ENCODE results near the gene KNDC1.

Gene KNDC1

GRCh38 chr10:133245439-133246235 lies 85.6 kb downstream of the KNDC1 start:
- no peak for DNase-seq

DNA sequence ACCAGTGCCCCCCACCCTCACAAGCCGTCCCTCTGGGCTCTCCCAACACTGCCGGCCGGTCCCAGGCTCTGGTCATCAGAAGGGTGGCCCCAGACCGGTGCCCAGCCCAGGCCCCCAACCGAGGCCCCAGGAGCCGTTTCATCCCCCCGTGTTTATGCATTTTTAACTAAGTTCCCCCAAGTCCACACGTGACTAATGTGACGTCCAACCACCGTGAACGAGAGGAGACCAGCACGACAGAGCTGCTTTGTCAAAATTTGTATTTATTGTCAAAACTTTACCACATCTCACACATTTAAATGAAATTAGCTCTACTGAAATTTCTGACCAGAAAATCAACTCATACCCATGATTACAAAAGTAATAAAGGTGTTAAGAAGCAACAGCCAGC lies 86.2 kb downstream of the KNDC1 start:
- no peak for DNase-seq

DNA sequence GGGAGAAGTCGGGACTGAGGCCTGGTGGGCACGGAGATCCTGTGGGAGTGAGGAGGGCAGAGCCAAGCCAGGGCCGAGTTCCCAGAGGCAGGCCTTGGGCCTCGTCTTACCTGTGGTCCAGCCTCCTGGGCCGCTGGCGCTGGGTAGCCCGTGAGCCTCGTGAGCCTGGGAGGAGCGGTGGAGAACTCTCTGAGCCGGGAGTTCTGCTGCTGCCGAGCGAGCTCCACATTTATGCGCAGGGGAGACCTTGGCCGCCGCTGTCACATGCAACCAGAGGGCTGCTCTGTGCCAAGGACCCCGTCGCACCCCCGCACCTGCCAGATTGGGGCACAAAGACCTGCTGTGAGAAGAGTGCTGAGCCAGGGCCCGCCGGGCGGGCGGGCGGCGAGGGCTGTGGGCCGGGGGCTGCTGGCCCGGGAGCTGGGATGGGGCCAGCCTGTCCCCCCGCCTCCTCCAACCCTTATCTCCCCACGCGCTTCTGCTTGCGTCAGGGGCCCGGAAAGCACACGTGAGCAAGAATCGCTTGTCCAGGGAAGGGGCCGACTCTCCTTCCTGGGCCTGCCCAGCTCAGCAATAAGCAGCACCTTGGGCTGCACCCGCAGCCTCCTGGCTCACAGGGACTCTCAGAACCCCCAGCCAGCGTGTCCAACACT lies 87.8 kb downstream of the KNDC1 start:
- no peak for DNase-seq

DNA sequence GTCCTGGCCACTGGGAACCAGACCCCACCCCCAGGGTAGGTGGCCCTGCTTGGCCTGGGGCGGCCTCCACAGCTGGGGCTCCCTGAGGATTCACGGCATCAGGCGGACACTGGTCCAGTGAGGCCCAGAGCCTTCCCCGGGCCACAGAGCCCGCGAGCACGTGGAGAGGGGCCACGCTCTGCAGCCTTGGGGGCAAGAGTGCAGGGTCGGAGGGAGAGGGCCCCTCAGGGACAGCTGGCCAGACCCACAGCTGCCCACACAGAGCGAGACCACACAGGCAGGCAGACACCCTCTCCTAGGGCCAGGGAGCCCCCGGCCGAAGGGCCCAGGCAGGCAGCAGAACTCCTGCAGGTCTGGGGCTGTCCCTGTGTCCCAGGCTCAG lies 88.3 kb downstream of the KNDC1 start:
- no peak for DNase-seq

GRCh38 chr10:133249094-133249780 lies 89.2 kb downstream of the KNDC1 start:
- no peak for DNase-seq

GRCh38 chr10:133249975-133250754 lies 90.1 kb downstream of the KNDC1 start:
- no peak for DNase-seq

DNA sequence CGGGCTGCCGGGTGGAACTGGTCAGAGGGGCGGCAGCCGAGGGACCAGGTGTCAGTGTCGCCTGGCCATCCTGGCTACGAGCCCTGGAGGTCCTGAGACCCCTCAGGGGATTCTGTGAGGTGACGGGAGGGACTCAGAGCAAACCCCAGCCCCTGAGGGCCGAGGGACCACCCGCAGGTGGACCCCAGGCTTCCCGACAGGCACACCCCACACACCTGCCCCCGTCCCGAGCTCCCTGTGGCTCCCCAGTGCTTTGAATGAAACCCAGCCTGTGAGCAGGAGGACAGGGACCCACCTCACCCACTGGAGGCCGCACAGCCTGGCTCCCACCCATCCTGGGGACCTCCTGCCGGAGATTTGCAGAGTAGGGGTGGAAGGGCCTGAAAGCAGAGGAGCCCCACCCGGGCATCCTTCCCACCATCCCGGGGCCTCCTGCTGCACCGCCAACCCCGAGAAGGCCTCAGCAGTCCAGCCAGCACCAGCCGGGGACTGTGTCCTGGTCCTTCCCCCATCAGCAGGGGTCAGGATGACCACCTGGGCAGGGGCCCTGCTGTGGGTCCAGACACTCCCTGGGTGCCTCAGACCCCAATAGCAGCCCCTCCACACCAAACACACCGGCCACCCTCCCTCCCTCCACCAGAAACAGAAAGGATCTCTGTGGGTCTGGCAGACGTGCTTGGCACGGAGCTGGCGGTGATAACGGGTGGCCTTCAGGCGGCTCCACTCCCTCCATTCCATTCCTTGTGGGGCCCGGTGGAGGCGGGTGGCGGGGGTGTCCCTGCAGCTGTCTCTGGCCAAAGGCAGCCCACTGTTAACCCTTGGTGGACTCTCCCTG lies 91.6 kb downstream of the KNDC1 start:
- DNase-seq, result no peak

DNA sequence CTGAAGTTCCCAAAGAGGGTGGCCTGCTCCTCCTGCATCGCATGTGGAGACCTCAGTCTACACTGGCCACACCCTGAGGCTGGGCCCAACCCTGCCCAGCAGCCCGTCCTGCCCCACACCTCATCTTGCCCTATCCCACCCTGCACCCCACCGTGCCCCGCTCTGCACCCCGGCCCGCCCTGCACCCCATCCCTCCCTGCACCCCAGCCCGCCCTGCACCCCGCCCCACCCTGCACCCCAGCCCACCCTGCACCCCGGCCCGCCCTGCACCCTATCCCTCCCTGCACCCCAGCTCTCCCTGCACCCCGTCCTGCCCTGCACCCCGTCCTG lies 92.2 kb downstream of the KNDC1 start:
- DNase-seq, result no peak

DNA sequence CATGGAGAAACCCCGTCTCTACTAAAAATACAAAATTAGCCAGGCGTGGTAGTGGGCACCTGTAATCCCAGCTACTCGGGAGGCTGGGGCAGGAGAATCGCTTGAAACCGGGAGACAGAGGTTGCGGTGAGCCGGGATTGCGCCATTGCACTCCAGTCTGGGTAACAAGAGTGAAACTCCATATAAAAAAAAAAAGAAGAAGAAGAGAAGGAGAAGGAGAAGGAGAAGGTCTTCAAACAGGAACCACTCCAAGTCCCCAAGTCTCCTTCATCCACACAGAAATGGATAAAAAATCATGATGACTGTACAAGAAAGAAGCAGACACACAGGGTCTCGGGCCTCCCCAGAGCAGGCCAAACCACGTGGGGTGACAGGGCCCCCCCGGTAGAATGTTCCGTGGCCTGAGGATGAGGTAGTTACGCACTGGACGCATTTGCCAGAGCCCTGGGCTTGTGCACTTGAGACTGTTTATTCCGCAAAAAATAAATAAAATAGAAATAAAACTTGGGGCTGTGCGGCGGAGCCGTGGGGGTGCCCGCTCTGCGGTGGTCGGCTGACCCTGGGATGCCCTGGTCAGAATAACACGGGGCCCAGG lies 93.4 kb downstream of the KNDC1 start:
- DNase-seq, result no peak

DNA sequence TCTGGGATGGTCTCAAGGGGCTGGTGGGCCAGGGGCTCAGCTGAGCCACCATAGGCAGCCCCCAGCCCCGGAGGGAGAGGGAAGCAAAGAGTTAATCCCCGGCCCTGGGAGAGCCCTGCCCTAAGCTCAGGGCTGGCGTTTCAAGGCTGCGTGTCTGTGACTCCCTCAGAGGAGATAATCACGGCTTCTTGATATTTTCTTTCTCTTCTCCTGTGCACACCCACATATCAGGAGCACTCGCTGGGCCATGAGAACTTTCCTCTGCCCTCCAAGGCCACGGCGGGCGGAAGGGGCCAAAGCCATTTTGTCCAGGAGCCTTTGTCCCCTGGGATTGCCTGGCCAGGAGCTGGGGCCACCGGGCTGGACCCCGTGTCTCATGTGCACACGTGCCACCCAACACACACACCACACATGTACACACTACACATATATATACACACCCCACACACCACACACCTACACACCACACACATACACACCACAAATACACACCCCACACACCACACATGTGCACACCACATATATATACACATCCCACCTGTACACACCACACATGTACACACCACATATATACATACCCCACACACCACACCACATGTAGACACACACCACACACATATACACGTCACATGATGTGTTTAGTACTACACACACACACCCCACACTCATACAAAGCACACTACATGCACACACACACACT lies 94.6 kb downstream of the KNDC1 start:
- no peak for DNase-seq

DNA sequence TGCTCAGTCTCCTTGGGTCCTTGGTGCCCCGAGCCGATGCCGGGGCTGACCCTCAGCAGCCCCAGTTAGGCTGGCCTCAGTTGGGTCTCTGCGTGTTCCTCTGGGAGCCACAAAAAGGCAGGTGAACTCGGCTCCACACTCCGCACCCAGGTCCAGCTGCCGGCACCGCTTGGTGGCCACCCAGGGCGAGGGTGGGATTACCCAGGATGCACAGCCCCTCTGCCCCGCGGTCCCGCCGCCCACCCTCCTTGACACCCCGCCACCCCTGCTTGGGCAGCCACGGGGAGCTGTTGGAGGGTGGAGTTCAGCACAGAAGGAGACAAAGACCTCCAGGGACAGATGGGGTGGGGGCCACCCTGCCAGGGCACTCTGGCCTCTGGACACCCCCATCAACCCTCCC lies 95.3 kb downstream of the KNDC1 start:
- DNase-seq, result no peak

- DNase-seq, result no peak
Observed at GRCh38 chr10:133257489-133258065, 97.6 kb downstream of the KNDC1 start.

- peak; percentile 32 for DNase-seq
Observed at GRCh38 chr10:133258066-133258817, 98.2 kb downstream of the KNDC1 start.

DNA sequence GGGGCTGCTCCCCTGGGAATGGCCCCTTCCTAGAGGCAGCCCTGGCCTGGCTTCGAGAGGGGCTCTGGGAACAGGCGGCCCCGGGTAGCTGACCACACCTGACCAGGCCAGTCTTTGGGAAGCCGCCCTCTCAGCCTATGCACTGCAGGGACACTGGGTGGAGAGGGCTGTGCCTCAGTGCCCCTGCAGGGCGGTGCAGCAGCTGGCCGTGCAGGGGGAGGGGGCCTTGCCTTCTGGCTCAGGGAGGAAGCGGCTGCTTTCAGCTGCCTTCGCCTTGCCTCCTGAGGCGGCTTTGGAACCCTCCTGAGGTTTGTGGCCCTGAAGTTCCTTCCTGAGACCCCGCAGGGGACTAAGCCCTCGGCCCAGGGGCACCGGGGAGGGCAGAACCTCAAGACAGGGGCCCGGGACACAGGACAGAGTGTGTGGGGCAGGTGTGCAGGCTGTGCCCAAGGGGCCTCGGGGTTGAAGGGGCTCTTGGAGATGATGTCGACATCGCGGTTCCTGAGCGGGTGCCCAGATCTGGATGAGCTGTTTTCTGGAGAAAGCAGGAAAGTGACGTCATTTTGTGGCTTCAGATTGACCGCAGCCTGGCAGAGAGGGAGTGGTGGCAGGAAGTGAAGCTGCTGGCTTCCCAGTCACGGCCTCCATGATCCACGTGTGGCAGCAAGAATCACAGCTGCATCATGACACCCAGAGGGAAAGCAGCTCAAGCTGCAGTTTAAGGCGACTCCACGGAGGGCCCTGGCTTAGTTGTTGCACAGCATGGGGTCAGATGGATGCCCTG lies 99.0 kb downstream of the KNDC1 start:
- DNase-seq, result peak; percentile 75

DNA sequence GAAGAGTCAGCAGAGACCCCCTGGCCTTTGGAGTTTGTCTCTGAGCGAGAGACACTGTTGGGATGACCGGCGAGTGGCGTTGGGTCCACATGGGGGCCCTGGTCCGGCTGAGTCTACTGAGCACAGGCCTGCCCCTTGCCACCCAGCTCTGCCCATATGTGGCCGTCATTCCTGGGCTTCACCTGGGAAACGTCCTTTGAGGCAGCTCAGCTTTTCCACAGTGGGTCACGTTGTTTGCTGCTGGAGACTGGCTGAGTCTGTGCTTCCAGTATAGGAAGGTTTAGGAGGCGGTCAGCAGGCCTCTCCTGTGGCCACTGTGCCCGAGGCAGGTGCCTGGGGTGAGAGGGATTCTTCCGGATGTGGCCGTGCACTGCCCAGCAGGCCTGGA lies 99.6 kb downstream of the KNDC1 start:
- DNase-seq, result no peak

- peak; percentile 41 for DNase-seq
Observed at GRCh38 chr10:133260895-133261725, 101.1 kb downstream of the KNDC1 start.

GRCh38 chr10:133261726-133262325 lies 101.8 kb downstream of the KNDC1 start:
- peak; percentile 80 for DNase-seq

DNA sequence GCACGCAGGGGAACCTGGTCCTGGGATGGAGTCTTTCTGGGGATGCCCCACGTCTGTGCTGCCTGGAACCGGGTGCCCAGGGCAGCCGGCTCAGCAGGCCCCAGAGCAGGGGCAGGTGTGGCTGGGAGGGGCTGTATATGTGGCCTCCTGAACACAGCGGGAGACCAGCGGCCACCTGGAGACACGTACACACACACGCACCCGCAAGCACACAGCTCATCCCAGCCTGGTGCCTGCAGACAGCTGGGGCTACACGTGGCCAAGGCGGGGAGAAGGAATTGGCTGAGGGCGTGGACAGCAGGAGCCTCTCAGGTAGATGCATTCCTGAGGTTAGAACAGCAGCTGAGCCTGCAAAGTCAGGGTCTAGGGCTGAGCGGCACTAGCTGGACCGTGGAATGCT lies 102.7 kb downstream of the KNDC1 start:
- no peak for DNase-seq

Data from activated effector memory CD4-positive, alpha-beta T cell treated with Interleukin-2 at 50 U/mL for 16 hours (primary cell).